Liver (tissue), 9 donors: ENCODE measurements around the gene OR56A3. TPM values are rescaled to one million over a fixed set of nuclear protein-coding genes. Genes with fewer than 3 reads are reported as not detected.
"Not testable (repeated sequence)": the region's sequence is repeated elsewhere in the genome, so short reads cannot be mapped to it uniquely, and the experiment has no call there.

Experiments used
- DNase-seq: peaks from one replicate; pipeline ENCODE4 v3.0.0-alpha.2; 2017; ENCODE audit warnings: low spot score
- H3K27ac ChIP-seq, 2 donors: one replicate each; pipeline ENCODE4 v1.7.0; 2013; ENCODE audit warnings: inconsistent platforms in 2 of 2, low read length in 2 of 2, control low read depth in 1 of 2, low read depth in 1 of 2, mild to moderate bottlenecking in 1 of 2
- H3K27me3 ChIP-seq, 4 donors: one replicate each; pipeline versions ENCODE4 v1.6.1 to v1.7.0; 2013; ENCODE audit warnings: low read length in 3 of 4, inconsistent platforms in 1 of 4, mild to moderate bottlenecking in 1 of 4, moderate library complexity in 1 of 4; ENCODE audit not compliant: control insufficient read depth in 4 of 4, insufficient read depth in 4 of 4
- H3K36me3 ChIP-seq, 4 donors: one replicate each; pipeline versions ENCODE4 v1.6.1 to v1.7.0; 2013; ENCODE audit warnings: low read length in 3 of 4, mild to moderate bottlenecking in 3 of 4, low read depth in 1 of 4, moderate library complexity in 1 of 4; ENCODE audit not compliant: control insufficient read depth in 4 of 4, insufficient read depth in 3 of 4
- H3K4me1 ChIP-seq, 4 donors: one replicate each; pipeline versions ENCODE4 v1.6.1 to v1.7.0; 2013; ENCODE audit warnings: low read length in 3 of 4, mild to moderate bottlenecking in 3 of 4, moderate library complexity in 1 of 4; ENCODE audit not compliant: control insufficient read depth in 4 of 4, insufficient read depth in 4 of 4
- H3K4me3 ChIP-seq, 3 donors: one replicate each; pipeline versions ENCODE4 v1.6.1 to v1.7.0; 2013; ENCODE audit warnings: low read length in 3 of 3, control low read depth in 1 of 3, low read depth in 1 of 3, mild to moderate bottlenecking in 1 of 3
- H3K9ac ChIP-seq, 2 donors: one replicate each; pipeline ENCODE4 v1.7.0; 2013; ENCODE audit warnings: low read length in 2 of 2, mild to moderate bottlenecking in 2 of 2, moderate library complexity in 2 of 2, control low read depth in 1 of 2, low read depth in 1 of 2
- H3K9me3 ChIP-seq, 4 donors: one replicate each; pipeline versions ENCODE4 v1.6.1 to v1.7.0; 2013; ENCODE audit warnings: low read length in 3 of 4; ENCODE audit not compliant: control insufficient read depth in 4 of 4
- ATF3 ChIP-seq: IDR thresholded peaks from 2 replicates; pipeline ENCODE4 v1.6.1; 2016; ENCODE audit warnings: antibody characterized with exemption
- CTCF ChIP-seq: fragments of 150-350 bp; IDR thresholded peaks from 2 replicates; pipeline ENCODE4 v1.5.1; 2017; ENCODE audit warnings: improper control_type of control experiment, low read depth, low read length; ENCODE audit not compliant: missing input control
- EGR1 ChIP-seq, 2 donors: IDR thresholded peaks; 2 replicates each; pipeline ENCODE4 v1.6.1; 2016 to 2018; ENCODE audit warnings: antibody characterized with exemption in 2 of 2, low read depth in 2 of 2
- FOXA1 ChIP-seq: IDR thresholded peaks from 2 replicates; pipeline ENCODE4 v1.6.1; 2016; ENCODE audit warnings: antibody characterized with exemption
- FOXA2 ChIP-seq: IDR thresholded peaks from 2 replicates; pipeline ENCODE4 v1.6.1; 2016; ENCODE audit warnings: antibody characterized with exemption
- GABPA ChIP-seq, 2 donors: IDR thresholded peaks in 1 of 2; conservative IDR thresholded peaks in 1 of 2; 2 replicates each; pipeline ENCODE4 v1.6.1; 2016; ENCODE audit warnings: antibody characterized with exemption in 2 of 2, mild to moderate bottlenecking in 1 of 2, moderate library complexity in 1 of 2
- HNF4A ChIP-seq, 2 donors: conservative IDR thresholded peaks; 2 replicates each; pipeline ENCODE4 v1.6.1; 2016; ENCODE audit warnings: antibody characterized with exemption in 2 of 2, mild to moderate bottlenecking in 2 of 2
- HNF4G ChIP-seq: IDR thresholded peaks from 2 replicates; pipeline ENCODE4 v1.6.1; 2016; ENCODE audit warnings: antibody characterized with exemption
- JUND ChIP-seq, 2 donors: IDR thresholded peaks; 2 replicates each; pipeline ENCODE4 v1.6.1; 2016; ENCODE audit warnings: antibody characterized with exemption in 2 of 2
- MAX ChIP-seq: IDR thresholded peaks from 2 replicates; pipeline ENCODE4 v1.6.1; 2016; ENCODE audit warnings: antibody characterized with exemption
- RAD21 ChIP-seq, 2 donors: IDR thresholded peaks; 2 replicates each; pipeline ENCODE4 v1.6.1; 2016; ENCODE audit warnings: antibody characterized with exemption in 2 of 2, mild to moderate bottlenecking in 2 of 2
- REST ChIP-seq: IDR thresholded peaks from 2 replicates; pipeline ENCODE4 v1.6.1; 2016; ENCODE audit warnings: antibody characterized with exemption, mild to moderate bottlenecking
- RXRA ChIP-seq, 2 donors: IDR thresholded peaks; 2 replicates each; pipeline ENCODE4 v1.6.1; 2017 to 2018; ENCODE audit warnings: antibody characterized with exemption in 2 of 2, mild to moderate bottlenecking in 1 of 2
- SP1 ChIP-seq: IDR thresholded peaks from 2 replicates; pipeline ENCODE4 v1.6.1; 2018; ENCODE audit warnings: antibody characterized with exemption, mild to moderate bottlenecking
- YY1 ChIP-seq: IDR thresholded peaks from 2 replicates; pipeline ENCODE4 v1.6.1; 2016; ENCODE audit warnings: antibody characterized with exemption, mild to moderate bottlenecking
- ZBTB33 ChIP-seq: IDR thresholded peaks from 2 replicates; pipeline ENCODE4 v1.6.1; 2016; ENCODE audit warnings: antibody characterized with exemption
- WGBS: extraction: QIAGEN DNeasy Blood & Tissue Kit; methylation state at CpG from one replicate; pipeline ENCODE4 v1.1.7; 2013; 5-methylcytosine and 5-hydroxymethylcytosine counted together
- polyA plus RNA-seq, 2 donors: library from polyadenylated mRNA; stranded (reverse) in 1 of 2; unstranded in 1 of 2; fragments of 200-250 nt in 1 of 2; fragments of >200 nt in 1 of 2; fragmentation: Nextera tagmentation in 1 of 2; extraction: Ambion mirVana in 1 of 2; gene quantifications; one replicate each; pipeline versions ENCODE4 v1.2.1 to v1.2.3, GENCODE V29; 2013 to 2015
- total RNA-seq, 2 donors: library from RNA; depleted of rRNA; stranded (reverse); fragments of >200 nt; gene quantifications; one replicate each; pipeline ENCODE4 v1.2.3, GENCODE V29; 2014
- donor health status: healthy.
- donor health status: healthy.
- donor health status: healthy.
- donor health status: healthy.
- donor health status: healthy.

Gene OR56A3
- total and polyA plus RNA-seq, 4 donors = not detected

- H3K9me3 ChIP-seq = peaks cover 0 to 1% (median 0%) of the 10 kb centered on the region in 4 donors
- H3K27ac ChIP-seq = no peak overlapping the region
- H3K4me1 ChIP-seq = no peaks in the 10 kb centered on the region
- DNase-seq = no peak
- WGBS = 88% methylated on average over 3 of the region's 3 CpGs
- H3K4me3 ChIP-seq = no peak overlapping the region
- TF ChIP-seq FOXA2 = no peak
- no peak for TF ChIP-seq EGR1 (IDR thresholded peaks at IDR 0.05; ENCODE audit: low read depth in 2 of 2)
- TF ChIP-seq RAD21 (IDR thresholded peaks at IDR 0.05) = no peak
- TF ChIP-seq JUND (IDR thresholded peaks at IDR 0.05) = no peak
- no peak for TF ChIP-seq CTCF
- TF ChIP-seq GABPA (IDR thresholded peaks at IDR 0.05 in 1 of 2, conservative IDR thresholded peaks at IDR 0.05 in 1 of 2) = no peak
- no peak for TF ChIP-seq HNF4A (conservative IDR thresholded peaks at IDR 0.05)
- no peak for TF ChIP-seq FOXA1
- no peak for TF ChIP-seq RXRA (IDR thresholded peaks at IDR 0.05)
- no peak for TF ChIP-seq HNF4G
- no peak for TF ChIP-seq SP1
- no peak for TF ChIP-seq ATF3
- no peak for TF ChIP-seq MAX
- TF ChIP-seq ZBTB33 = no peak
- no peak for TF ChIP-seq REST
- no peak for TF ChIP-seq YY1
- no peak overlapping the region for H3K9ac ChIP-seq
- H3K36me3 ChIP-seq = no peaks in the 10 kb centered on the region
- no peaks in the 10 kb centered on the region for H3K27me3 ChIP-seq
Measured at GRCh38 chr11:5955586-5955985, 13.5 kb downstream of the OR56A3 start.

GRCh38 chr11:5960704-5961320 is 18.8 kb downstream of the OR56A3 start:
- DNase-seq, H3K9ac ChIP-seq, H3K9me3 ChIP-seq, H3K27ac ChIP-seq, H3K36me3 ChIP-seq, H3K4me3 ChIP-seq, H3K4me1 ChIP-seq, H3K27me3 ChIP-seq: not testable (repeated sequence)
- 96% methylated on average over 40 of the region's 40 CpGs for WGBS
